HEK293 (cell line): ENCODE measurements around the gene CYS1.
A peak's percentile ranks its signal among the peaks of the same experiment; 100 is the strongest.

Experiments
- EGR2 ChIP-seq: fragments of 450-650 bp; formaldehyde crosslinking; IDR thresholded peaks from 2 replicates; pipeline ENCODE4 v1.5.1; 2016; ENCODE audit warnings: low read depth, missing biosample characterization, missing genetic modification characterization
- KLF8 ChIP-seq: fragments of 450-650 bp; formaldehyde crosslinking; IDR thresholded peaks from 2 replicates; pipeline ENCODE4 v1.5.1; 2016; ENCODE audit warnings: missing biosample characterization, missing genetic modification characterization
- SALL2 ChIP-seq: fragments of 450-650 bp; formaldehyde crosslinking; IDR thresholded peaks from 2 replicates; pipeline ENCODE4 v1.5.0; 2017; ENCODE audit warnings: missing biosample characterization, mild to moderate bottlenecking, missing genetic modification characterization, borderline replicate concordance
- SCRT2 ChIP-seq: fragments of 450-650 bp; formaldehyde crosslinking; IDR thresholded peaks from 2 replicates; pipeline ENCODE4 v1.5.1; 2016; ENCODE audit warnings: missing biosample characterization, missing genetic modification characterization
- WT1 ChIP-seq: fragments of 450-650 bp; formaldehyde crosslinking; IDR thresholded peaks from 2 replicates; pipeline ENCODE4 v1.5.1; 2016; ENCODE audit warnings: missing biosample characterization, missing genetic modification characterization
- ZBTB7A ChIP-seq: fragments of 450-650 bp; formaldehyde crosslinking; IDR thresholded peaks from 2 replicates; pipeline ENCODE4 v1.5.1; 2016; ENCODE audit warnings: low read depth, missing biosample characterization, missing genetic modification characterization
- ZIC2 ChIP-seq: fragments of 450-650 bp; formaldehyde crosslinking; IDR thresholded peaks from 2 replicates; pipeline ENCODE4 v1.5.1; 2016; ENCODE audit warnings: missing biosample characterization, missing genetic modification characterization
- ZNF133 ChIP-seq: fragments of 450-650 bp; formaldehyde crosslinking; IDR thresholded peaks from 2 replicates; pipeline ENCODE4 v1.5.1; 2016; ENCODE audit warnings: missing biosample characterization, missing genetic modification characterization
- ZNF175 ChIP-seq: fragments of 450-650 bp; formaldehyde crosslinking; IDR thresholded peaks from 2 replicates; pipeline ENCODE4 v1.5.1; 2016; ENCODE audit warnings: missing biosample characterization, missing genetic modification characterization
- ZNF2 ChIP-seq: fragments of 450-650 bp; formaldehyde crosslinking; IDR thresholded peaks from 2 replicates; pipeline ENCODE4 v1.5.1; 2016; ENCODE audit warnings: missing biosample characterization, missing genetic modification characterization
- ZNF202 ChIP-seq: fragments of 450-650 bp; formaldehyde crosslinking; IDR thresholded peaks from 2 replicates; pipeline ENCODE4 v1.5.1; 2016; ENCODE audit warnings: missing biosample characterization, missing genetic modification characterization, borderline replicate concordance
- ZNF292 ChIP-seq: fragments of 450-650 bp; formaldehyde crosslinking; IDR thresholded peaks from 2 replicates; pipeline ENCODE4 v1.5.1; 2016; ENCODE audit warnings: low read depth, missing biosample characterization, missing genetic modification characterization, borderline replicate concordance
- ZNF311 ChIP-seq: fragments of 450-650 bp; formaldehyde crosslinking; IDR thresholded peaks from 2 replicates; pipeline ENCODE4 v1.5.1; 2017; ENCODE audit warnings: missing biosample characterization, missing genetic modification characterization, borderline replicate concordance
- ZNF391 ChIP-seq: fragments of 450-650 bp; formaldehyde crosslinking; IDR thresholded peaks from 2 replicates; pipeline ENCODE4 v1.5.1; 2016; ENCODE audit warnings: low read depth, missing biosample characterization, missing genetic modification characterization, borderline replicate concordance
- ZNF423 ChIP-seq: fragments of 450-650 bp; formaldehyde crosslinking; IDR thresholded peaks from 2 replicates; pipeline ENCODE4 v1.5.1; 2016; ENCODE audit warnings: missing biosample characterization, missing genetic modification characterization
- ZNF426 ChIP-seq: fragments of 450-650 bp; formaldehyde crosslinking; IDR thresholded peaks from 2 replicates; pipeline ENCODE4 v1.5.1; 2017; ENCODE audit warnings: missing biosample characterization, missing genetic modification characterization, mild to moderate bottlenecking, inconsistent platforms, moderate library complexity
- ZNF501 ChIP-seq: fragments of 450-650 bp; formaldehyde crosslinking; IDR thresholded peaks from 2 replicates; pipeline ENCODE4 v1.5.1; 2016; ENCODE audit warnings: missing biosample characterization, missing genetic modification characterization
- ZNF514 ChIP-seq: fragments of 450-650 bp; formaldehyde crosslinking; IDR thresholded peaks from 2 replicates; pipeline ENCODE4 v1.5.1; 2016; ENCODE audit warnings: missing biosample characterization, missing genetic modification characterization
- ZNF521 ChIP-seq: fragments of 450-650 bp; formaldehyde crosslinking; IDR thresholded peaks from 2 replicates; pipeline ENCODE4 v1.5.1; 2017; ENCODE audit warnings: missing biosample characterization, mild to moderate bottlenecking, missing genetic modification characterization
- ZNF621 ChIP-seq: fragments of 450-650 bp; formaldehyde crosslinking; IDR thresholded peaks from 2 replicates; pipeline ENCODE4 v1.5.1; 2017; ENCODE audit warnings: missing biosample characterization, missing genetic modification characterization
- ZNF670 ChIP-seq: fragments of 450-650 bp; formaldehyde crosslinking; IDR thresholded peaks from 2 replicates; pipeline ENCODE4 v1.5.1; 2016; ENCODE audit warnings: missing biosample characterization, missing genetic modification characterization, low read depth
- ZNF76 ChIP-seq: fragments of 450-650 bp; formaldehyde crosslinking; IDR thresholded peaks from 2 replicates; pipeline ENCODE4; 2016; ENCODE audit warnings: low read depth, missing biosample characterization, missing genetic modification characterization, borderline replicate concordance
- ZNF776 ChIP-seq: fragments of 450-650 bp; formaldehyde crosslinking; IDR thresholded peaks from 2 replicates; pipeline ENCODE4 v1.5.0; 2017; ENCODE audit warnings: missing biosample characterization, missing genetic modification characterization, borderline replicate concordance
- ZNF785 ChIP-seq: fragments of 450-650 bp; formaldehyde crosslinking; IDR thresholded peaks from 2 replicates; pipeline ENCODE4 v1.5.1; 2016; ENCODE audit warnings: missing biosample characterization, missing genetic modification characterization
- ZNF791 ChIP-seq: fragments of 450-650 bp; formaldehyde crosslinking; IDR thresholded peaks from 2 replicates; pipeline ENCODE4 v1.5.1; 2016; ENCODE audit warnings: missing biosample characterization, missing genetic modification characterization
- TF ChIP-seq, protein P1 (sequence below): fragments of 450-650 bp; formaldehyde crosslinking; IDR thresholded peaks from 2 replicates; pipeline ENCODE4 v1.5.1; 2016; ENCODE audit warnings: missing biosample characterization, missing genetic modification characterization
- TF ChIP-seq, protein P2 (sequence below): fragments of 450-650 bp; formaldehyde crosslinking; IDR thresholded peaks from 2 replicates; pipeline ENCODE4 v1.5.1; 2016; ENCODE audit warnings: missing biosample characterization, missing genetic modification characterization, low read depth
- TF ChIP-seq, protein P3 (sequence below): IDR thresholded peaks from 2 replicates; pipeline ENCODE4 v1.6.1; 2011; ENCODE audit warnings: mild to moderate bottlenecking, low read depth, low read length, borderline replicate concordance
- TF ChIP-seq, protein P4 (sequence below): fragments of 450-650 bp; formaldehyde crosslinking; IDR thresholded peaks from 2 replicates; pipeline ENCODE4 v1.5.1; 2016; ENCODE audit warnings: missing biosample characterization, missing genetic modification characterization
- TF ChIP-seq, protein P5 (sequence below): fragments of 450-650 bp; formaldehyde crosslinking; IDR thresholded peaks from 2 replicates; pipeline ENCODE4 v1.5.1; 2017; ENCODE audit warnings: missing biosample characterization, missing genetic modification characterization
- TF ChIP-seq, protein P6 (sequence below): fragments of 450-650 bp; IDR thresholded peaks from 2 replicates; pipeline ENCODE4 v1.5.1; 2018; ENCODE audit warnings: missing biosample characterization, mild to moderate bottlenecking, missing genetic modification characterization

The CYS1 gene

DNA sequence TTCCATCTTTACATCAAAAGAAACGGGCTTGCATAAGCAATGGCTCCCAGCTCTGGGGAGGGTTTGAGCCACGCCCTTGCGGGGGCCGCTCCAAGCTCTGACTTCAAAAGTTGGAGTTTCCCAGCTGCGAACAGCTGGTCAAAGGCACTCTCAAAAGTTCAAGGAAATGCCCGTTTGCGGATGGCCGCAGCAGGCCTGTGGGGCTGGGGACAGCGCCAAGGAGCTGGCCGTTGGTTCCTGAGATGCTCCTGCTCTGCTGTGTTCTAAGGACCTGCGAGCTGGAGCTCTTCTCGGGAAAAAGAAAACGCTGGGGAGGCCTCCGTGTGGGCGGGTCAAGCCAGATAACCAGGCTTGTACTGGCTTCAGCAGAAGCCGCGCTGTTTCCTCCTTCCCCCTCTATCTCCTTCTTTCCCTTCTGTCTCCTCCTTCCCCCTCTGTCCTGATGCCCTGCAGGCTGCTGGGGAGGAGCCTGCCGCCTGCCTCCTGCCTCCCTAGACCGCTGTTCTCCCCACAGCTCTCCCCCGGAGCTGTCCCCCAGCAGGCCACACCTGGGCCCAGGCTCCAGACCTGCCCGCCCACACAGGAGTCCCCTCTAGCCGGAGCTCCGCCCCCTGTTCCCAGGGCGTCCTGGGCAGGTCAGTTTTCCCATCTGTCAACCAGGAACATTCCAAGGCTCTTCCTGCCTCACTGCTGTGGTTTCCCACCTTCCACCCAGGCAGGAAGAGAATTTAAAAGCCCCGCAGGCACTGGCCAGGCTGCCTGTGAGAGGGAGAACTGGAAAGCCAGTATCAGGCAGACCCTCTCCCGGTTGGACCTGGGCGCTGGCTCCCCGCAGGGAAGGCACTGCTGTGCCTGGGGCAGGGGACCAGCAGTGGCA lies 22.7 kb downstream of the CYS1 start (continued):
- TF ChIP-seq ZNF670 (tag by site-specific recombination) = no peak
- TF ChIP-seq ZNF76 (tag by site-specific recombination) = 0 out of 2 replicates have a peak, but pooled peaks have one; percentile 33
- 0 out of 2 replicates have a peak, but pooled peaks have one; percentile 25 for TF ChIP-seq KLF8 (tag by site-specific recombination)
- no peak for TF ChIP-seq ZNF621 (tag by site-specific recombination)
- 0 out of 2 replicates have a peak, but pooled peaks have one; percentile 22 for TF ChIP-seq ZNF2 (tag by site-specific recombination)
- TF ChIP-seq, protein P1, sequence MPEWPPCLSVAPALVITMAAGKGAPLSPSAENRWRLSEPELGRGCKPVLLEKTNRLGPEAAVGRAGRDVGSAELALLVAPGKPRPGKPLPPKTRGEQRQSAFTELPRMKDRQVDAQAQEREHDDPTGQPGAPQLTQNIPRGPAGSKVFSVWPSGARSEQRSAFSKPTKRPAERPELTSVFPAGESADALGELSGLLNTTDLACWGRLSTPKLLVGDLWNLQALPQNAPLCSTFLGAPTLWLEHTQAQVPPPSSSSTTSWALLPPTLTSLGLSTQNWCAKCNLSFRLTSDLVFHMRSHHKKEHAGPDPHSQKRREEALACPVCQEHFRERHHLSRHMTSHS (tag by site-specific recombination) = no peak
- no peak for TF ChIP-seq ZNF785 (tag by site-specific recombination)
- TF ChIP-seq, protein P2, sequence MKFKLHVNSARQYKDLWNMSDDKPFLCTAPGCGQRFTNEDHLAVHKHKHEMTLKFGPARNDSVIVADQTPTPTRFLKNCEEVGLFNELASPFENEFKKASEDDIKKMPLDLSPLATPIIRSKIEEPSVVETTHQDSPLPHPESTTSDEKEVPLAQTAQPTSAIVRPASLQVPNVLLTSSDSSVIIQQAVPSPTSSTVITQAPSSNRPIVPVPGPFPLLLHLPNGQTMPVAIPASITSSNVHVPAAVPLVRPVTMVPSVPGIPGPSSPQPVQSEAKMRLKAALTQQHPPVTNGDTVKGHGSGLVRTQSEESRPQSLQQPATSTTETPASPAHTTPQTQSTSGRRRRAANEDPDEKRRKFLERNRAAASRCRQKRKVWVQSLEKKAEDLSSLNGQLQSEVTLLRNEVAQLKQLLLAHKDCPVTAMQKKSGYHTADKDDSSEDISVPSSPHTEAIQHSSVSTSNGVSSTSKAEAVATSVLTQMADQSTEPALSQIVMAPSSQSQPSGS (tag by site-specific recombination) = no peak
- no peak for TF ChIP-seq SALL2 (tag by site-specific recombination)
- no peak for TF ChIP-seq ZNF501
- TF ChIP-seq SCRT2 = no peak
- TF ChIP-seq ZNF423 (tag by site-specific recombination) = no peak
- no peak for TF ChIP-seq ZNF791 (tag by site-specific recombination)
- TF ChIP-seq EGR2 = peak; percentile 76
- TF ChIP-seq ZNF133 (tag by site-specific recombination) = no peak
- TF ChIP-seq, protein P3, sequence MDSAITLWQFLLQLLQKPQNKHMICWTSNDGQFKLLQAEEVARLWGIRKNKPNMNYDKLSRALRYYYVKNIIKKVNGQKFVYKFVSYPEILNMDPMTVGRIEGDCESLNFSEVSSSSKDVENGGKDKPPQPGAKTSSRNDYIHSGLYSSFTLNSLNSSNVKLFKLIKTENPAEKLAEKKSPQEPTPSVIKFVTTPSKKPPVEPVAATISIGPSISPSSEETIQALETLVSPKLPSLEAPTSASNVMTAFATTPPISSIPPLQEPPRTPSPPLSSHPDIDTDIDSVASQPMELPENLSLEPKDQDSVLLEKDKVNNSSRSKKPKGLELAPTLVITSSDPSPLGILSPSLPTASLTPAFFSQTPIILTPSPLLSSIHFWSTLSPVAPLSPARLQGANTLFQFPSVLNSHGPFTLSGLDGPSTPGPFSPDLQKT = no peak
- TF ChIP-seq ZNF521 (tag by site-specific recombination) = no peak
- TF ChIP-seq, protein P4, sequence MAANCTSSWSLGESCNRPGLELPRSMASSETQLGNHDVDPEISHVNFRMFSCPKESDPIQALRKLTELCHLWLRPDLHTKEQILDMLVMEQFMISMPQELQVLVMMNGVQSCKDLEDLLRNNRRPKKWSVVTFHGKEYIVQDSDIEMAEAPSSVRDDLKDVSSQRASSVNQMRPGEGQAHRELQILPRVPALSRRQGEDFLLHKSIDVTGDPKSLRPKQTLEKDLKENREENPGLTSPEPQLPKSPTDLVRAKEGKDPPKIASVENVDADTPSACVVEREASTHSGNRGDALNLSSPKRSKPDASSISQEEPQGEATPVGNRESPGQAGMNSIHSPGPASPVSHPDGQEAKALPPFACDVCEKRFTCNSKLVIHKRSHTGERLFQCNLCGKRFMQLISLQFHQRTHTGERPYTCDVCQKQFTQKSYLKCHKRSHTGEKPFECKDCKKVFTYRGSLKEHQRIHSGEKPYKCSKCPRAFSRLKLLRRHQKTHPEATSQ = no peak
- TF ChIP-seq ZBTB7A (tag by site-specific recombination) = no peak
- no peak for TF ChIP-seq ZNF311 (tag by site-specific recombination)
- TF ChIP-seq ZNF391 (tag by site-specific recombination) = no peak
- no peak for TF ChIP-seq ZNF776
- TF ChIP-seq ZNF514 (tag by site-specific recombination) = no peak
- no peak for TF ChIP-seq ZNF202 (tag by site-specific recombination)
- TF ChIP-seq ZIC2 (tag by site-specific recombination) = peak; percentile 90
- 0 out of 2 replicates have a peak, but pooled peaks have one; percentile 24 for TF ChIP-seq WT1 (tag by site-specific recombination)
- no peak for TF ChIP-seq ZNF426 (tag by site-specific recombination)
- TF ChIP-seq ZNF175 = no peak
- TF ChIP-seq ZNF292 (tag by site-specific recombination) = no peak
- TF ChIP-seq, protein P5, sequence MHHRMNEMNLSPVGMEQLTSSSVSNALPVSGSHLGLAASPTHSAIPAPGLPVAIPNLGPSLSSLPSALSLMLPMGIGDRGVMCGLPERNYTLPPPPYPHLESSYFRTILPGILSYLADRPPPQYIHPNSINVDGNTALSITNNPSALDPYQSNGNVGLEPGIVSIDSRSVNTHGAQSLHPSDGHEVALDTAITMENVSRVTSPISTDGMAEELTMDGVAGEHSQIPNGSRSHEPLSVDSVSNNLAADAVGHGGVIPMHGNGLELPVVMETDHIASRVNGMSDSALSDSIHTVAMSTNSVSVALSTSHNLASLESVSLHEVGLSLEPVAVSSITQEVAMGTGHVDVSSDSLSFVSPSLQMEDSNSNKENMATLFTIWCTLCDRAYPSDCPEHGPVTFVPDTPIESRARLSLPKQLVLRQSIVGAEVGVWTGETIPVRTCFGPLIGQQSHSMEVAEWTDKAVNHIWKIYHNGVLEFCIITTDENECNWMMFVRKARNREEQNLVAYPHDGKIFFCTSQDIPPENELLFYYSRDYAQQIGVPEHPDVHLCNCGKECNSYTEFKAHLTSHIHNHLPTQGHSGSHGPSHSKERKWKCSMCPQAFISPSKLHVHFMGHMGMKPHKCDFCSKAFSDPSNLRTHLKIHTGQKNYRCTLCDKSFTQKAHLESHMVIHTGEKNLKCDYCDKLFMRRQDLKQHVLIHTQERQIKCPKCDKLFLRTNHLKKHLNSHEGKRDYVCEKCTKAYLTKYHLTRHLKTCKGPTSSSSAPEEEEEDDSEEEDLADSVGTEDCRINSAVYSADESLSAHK = no peak
- TF ChIP-seq, protein P6, sequence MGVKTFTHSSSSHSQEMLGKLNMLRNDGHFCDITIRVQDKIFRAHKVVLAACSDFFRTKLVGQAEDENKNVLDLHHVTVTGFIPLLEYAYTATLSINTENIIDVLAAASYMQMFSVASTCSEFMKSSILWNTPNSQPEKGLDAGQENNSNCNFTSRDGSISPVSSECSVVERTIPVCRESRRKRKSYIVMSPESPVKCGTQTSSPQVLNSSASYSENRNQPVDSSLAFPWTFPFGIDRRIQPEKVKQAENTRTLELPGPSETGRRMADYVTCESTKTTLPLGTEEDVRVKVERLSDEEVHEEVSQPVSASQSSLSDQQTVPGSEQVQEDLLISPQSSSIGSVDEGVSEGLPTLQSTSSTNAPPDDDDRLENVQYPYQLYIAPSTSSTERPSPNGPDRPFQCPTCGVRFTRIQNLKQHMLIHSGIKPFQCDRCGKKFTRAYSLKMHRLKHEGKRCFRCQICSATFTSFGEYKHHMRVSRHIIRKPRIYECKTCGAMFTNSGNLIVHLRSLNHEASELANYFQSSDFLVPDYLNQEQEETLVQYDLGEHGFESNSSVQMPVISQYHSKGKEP (tag by site-specific recombination) = no peak
